HG03139 (cell line): ENCODE data around the gene DNAJA1.
"Not testable (repeated sequence)": the region's sequence is repeated elsewhere in the genome, so short reads cannot be mapped to it uniquely, and the experiment has no call there.

Experiments used
- ATAC-seq: cut with Tn5 transposase; IDR thresholded peaks from one replicate; pipeline ENCODE4 v1.9.1; 2021; ENCODE audit not compliant: unreplicated experiment

Gene DNAJA1

DNA sequence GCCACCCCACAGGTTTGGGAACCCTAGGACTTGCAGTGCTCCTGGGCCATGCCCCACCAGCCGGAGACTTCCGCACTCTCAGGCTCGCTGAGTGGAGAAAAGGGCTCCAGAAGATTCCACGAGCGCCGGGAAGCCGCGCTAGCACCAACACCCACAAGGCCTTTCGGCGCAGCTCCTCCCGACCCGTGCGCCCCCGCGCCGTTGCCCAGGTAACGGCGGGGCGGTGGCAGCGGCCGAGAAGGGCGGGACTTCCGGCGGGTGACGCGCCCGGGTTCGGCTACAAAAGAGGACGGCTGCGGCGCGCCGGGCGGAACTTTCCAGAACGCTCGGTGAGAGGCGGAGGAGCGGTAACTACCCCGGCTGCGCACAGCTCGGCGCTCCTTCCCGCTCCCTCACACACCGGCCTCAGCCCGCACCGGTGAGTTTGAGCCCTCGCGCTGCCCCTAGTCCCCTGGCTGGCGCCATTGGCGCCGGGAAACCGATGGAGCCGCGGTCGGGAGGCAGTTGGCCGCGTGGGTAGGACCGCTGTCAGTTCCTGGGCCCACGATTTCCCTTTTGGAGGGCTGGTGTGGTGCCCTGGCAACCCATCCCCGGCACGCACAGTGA is at the start of gene DNAJA1:
Gene DNAJA1, plus strand, starts transcription at position 308 of the 606 bp plus-strand sequence. CDS start 1,212 bp downstream, outside the sequence.
- ATAC-seq: peak; percentile 93

DNA sequence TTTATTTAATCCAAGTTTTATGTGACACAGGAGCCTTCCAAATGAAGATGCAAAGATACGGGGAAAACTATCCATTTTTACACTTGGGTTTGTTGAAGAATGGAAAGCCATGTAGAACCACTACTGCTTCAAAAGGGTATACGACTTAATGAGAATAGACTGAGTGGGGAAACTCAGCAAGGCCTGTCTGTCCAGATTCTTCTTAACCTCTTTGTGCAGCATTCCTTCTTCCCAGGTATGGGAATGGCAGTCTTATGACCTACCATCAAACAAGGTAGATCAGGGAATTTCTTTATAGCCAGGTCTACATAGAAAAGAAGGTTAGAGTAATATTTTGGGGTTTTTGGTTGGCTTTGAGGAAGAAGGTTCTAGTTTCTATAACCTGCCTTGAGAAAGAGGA is 47.0 kb upstream of the DNAJA1 start:
- ATAC-seq: no peak

DNA sequence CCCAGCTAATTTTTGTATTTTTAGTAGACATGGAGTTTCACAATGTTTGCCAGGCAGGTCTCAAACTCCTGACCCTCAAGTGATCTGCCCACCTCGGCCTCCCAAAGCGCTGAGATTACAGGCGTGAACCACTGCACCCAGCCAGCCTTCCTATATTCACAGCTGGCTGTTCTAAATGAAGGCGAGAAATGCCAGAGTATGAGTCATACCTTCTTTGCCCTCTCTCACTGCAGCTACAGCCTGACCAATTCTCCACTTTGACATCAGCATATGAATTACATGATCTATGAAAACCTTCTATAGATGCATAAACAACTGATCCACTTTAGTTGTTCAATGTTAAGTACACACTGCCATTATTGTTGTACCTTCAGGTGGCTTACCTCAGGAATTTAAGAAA is 38.1 kb upstream of the DNAJA1 start:
- ATAC-seq: no peak

DNA sequence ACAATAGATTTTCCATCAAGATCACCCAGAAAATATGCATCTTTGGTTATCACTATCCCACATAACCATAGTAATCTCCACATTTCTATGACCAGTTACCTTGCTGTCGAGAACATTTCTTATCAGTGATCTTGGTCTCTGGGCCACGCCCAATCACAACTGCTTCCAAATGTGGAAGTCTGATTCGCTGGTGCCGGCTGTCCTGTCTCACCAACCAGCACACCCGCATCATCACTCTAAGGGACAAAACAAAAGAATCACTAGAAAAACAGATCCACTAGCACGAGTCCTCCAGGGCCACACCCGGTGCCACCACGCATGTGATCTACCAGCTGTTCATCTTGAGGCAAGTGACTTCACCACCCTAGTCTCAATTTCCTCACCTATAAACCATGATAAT is 35.4 kb upstream of the DNAJA1 start:
- ATAC-seq: no peak

DNA sequence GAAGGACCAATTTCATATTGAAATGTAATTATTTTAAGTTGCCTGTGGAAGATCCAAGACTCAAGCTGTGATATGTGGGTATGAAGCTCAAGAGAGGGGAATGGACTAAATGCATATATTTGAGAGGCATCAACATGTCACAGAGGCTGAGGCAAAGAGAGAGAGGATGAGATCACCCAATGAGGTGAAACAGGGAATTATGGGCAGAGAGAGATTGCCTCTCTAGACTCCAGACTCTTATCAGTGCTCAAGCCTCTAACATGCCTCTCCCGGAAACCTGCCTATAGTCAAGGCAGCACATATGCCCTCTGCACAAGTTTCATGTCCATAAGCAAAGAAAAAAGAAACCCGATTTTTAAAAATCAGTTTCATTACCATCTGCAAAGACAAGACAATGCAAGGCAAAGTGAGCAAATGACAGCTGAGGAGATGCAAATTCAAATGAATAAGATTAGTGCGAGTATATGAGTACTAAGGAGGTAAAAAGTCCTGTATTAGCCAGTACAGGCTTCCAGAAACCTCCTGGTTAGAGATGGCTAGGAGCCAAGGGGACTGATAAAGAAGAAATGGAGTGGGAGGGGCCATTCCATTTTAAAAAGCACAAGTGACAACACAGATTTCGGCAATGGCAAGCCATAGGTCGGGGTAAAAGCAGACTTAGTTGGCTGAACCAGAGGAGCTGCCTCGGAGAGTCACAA is 33.0 kb upstream of the DNAJA1 start:
- no peak for ATAC-seq

DNA sequence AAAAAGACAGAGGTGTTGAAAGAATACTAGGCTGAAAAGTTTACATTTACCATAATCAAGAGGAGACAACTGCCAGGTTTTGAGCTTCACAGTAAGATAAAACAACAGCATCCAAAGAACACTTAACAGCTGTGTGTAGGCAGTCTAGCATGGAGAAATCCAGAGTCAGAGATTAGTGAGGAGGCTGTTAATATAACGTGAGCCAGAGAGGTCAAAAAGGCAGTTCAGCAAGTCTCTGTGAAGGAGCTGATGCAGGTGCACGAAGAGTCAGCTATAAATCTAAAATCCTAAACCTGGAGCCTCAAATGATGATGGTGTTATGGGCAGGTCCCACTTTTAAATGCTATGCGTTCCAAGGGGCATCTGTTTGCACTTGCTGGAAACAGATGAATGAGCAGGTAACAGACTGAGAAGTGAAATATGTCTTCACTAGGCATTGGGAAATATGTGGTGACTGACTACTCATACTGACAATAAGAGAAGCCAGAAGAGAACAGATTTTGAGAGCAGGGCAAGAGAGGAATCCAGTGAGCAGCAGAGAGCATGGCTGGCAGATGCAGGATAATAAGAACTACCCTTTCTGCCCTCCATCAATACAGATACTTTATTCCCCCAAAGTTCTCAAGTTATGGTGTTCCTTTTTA is 32.4 kb upstream of the DNAJA1 start:
- no peak for ATAC-seq

DNA sequence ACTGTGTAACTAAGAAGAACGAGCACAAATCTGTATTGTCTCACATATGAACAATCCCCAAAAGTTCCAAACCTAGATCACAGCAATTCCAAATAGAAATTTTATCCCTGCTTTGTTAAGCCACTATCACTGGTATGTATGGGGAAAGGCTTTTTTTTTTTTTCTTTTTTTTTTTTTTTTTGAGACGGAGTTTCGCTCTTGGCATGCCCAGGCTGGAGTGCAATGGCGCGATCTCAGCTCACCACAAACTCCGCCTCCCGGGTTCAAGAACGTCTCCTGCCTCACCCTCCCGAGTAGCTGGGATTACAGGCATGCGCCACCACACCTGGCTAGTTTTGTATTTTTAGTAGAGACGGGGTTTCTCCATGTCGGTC is 24.4 kb upstream of the DNAJA1 start:
- not testable (repeated sequence) for ATAC-seq

DNA sequence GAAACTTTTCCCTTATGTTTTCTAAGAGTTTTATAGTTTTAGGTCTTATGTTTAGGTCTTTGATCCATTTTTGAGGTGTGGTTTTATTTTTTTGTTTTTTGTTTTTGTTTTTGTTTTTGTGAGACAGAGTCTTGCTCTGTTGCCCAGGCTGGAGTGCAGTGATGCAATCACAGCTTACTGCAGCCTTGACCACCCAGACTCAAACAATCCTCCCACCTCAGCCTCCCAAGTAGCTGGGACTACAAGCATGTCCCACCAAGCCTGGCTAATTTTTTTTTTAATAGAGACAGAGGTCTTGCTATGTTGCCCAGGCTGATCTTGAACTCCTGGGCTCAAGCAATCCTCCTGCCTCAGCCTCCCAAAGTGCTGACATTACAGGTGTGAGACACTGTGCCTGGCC is 19.7 kb upstream of the DNAJA1 start:
- ATAC-seq: not testable (repeated sequence)

DNA sequence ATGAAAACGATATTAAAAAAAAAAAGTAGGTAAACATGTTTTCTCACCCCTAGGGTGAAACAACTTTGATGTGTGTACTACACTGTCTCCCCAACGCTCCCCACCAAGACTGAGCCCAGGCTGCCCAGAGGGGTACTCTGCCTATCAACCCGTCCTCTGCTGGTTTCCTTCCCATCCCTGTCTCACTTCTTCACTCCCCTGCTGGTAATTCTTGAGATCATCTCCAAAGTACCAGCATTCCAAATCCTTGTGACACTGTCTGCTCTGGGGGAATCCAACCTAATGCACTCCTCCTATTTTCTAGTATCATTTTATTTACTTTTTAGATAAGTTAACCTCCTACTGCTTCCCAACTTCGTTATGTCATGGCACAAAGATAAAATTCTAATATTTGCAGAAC is 17.3 kb upstream of the DNAJA1 start:
- ATAC-seq: no peak

DNA sequence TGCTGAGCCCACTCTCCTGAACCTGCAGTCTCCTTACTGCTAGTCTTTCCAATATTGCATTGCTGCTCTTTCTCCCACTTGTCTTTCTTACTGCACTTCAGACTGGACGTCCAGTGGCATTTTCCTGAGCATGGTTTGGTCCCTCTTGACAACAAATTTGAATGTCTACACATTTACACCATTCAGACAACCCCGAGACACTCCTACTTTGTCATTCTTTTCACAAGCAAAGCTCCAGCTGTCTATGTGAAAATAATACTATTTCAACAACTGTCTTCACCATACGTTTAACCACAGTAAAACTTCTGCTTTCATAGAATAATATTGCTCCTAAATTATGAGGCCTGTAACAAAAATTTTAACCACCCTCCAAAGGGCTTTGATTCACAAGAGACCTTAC is 13.2 kb upstream of the DNAJA1 start:
- no peak for ATAC-seq

DNA sequence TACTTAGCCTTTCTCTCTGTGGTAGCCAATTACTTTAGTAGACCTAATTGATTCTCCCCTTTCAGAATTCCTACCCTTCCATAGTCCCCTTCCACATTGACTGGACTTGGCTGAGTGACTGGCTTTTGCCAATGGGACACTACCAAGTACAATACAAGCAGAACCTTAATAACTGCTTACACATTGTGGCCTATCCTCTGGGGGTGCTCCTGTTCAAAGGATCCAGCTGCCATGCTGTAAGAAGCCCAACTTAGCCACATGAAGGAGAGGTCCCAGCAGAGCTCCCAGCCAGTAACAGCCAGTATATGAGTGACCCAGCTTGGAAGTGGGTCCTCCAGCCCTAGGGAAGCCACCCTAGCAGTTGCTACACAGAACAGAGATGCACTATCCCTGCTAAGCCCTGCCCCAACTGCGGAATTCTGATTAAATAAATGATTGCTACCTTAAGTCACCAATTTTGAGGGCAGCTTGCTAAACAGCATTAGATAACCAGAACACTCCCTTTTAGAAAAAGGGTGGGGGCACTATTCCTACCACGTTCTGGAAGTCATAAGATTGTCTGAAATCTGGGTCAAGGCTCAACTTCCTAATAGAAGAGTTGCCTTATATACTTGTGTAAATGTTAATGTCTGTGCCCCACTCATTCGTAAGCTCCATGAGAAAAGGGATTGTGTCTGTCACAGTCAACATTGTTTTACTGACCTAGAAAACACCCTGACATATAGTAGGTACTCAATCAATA is 12.6 kb upstream of the DNAJA1 start:
- no peak for ATAC-seq

DNA sequence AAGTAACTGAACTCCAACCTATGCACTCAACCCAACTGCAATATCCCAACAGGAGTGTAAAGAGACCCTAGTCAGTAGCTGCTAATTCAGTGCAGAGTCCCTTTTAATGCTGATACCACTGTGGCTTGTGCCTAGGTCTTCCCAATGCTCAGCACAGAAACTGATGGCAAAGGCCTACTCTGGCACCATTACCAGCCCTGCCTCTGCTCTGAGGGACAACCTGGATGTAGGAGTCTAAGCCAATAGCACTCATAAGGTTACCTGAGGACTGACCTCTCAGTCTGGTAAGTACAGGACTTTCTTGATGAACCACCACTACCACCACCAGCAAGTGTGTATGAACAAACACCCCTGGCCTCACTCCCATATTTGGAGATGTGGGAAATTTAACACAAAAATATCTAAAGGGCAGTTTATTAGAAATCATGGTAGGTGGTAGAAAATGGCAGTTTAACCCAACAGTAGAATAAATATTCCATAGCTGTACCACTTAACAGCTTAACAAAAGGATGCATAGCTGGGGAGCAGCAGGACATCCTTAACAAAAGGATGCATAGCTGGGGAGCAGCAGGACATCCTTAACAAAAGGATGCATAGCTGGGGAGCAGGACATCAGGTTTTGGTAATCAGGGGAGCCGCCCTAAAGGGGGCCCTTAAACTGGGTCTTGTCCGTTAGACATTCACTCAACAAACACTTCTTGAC is 11.0 kb upstream of the DNAJA1 start:
- no peak for ATAC-seq

DNA sequence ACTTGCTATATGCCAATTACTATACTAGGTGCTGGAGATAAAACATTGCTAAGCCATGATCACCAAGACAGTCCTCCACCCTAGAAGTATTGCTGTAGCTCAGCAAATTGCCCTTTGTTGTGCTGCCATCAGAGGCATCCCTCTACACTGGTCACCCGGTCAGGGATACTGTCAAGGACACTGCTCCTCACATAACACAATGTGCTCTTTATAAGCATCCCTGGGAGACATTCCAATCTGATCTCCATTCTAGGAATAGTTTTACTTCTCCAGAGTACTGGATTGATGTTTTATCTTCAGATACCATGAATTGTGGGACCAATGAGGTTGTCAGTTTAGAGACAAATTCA is 10.4 kb upstream of the DNAJA1 start:
- ATAC-seq: no peak

DNA sequence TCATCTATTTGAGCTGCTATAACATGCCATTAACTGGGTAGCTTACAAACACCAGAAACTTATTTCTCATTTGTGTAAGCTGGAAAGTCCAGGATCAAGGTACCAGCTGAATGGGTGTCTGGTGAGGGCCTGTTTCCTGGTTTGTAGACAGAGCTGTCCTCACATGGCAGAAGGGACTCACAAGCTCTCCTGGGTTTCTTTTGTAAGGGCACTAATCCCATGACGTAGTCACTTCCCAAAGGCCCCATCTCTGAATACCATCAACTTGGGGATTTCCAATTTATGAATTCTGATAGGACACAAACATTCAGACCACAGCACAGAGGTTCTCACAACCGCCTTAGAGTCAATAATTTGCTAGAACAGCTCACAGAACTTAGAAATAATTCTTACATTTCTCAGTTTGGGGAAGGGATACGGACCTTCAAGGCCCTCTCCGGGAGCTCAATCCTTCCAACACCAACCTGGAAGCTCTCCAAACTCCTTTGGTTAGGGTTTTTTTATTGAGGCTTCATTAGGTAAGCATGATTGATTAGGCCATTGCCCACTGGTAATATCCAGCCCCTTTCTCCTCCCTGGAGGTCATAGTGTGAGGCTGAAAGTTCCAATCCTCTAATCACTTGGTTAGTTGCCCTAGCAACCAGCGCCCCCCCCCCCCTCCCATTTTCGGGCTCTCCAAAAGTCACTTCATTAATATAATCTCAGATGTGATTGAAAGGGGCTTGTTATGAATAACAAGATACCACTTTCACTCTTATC is 7.6 kb upstream of the DNAJA1 start:
- no peak for ATAC-seq

DNA sequence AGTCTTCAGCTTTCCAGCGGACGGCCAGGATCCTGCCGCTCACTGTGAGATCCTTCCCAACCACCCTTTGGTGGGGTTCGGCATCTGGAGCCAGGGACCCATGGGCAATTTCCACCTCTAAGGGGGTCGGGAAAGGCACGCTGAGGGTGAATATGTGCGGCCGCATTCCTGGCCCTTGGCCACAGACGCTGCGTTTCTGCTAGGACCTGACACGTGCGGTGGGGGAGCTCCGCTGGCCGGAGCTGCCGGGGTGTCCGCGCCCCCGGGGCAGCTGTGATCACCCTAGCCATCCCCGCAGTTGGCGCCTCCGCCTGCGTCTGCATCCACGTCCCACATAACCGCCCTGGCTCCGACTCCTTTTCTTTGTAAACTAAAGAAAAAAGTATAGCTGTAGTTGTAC is 5.3 kb upstream of the DNAJA1 start:
- no peak for ATAC-seq

DNA sequence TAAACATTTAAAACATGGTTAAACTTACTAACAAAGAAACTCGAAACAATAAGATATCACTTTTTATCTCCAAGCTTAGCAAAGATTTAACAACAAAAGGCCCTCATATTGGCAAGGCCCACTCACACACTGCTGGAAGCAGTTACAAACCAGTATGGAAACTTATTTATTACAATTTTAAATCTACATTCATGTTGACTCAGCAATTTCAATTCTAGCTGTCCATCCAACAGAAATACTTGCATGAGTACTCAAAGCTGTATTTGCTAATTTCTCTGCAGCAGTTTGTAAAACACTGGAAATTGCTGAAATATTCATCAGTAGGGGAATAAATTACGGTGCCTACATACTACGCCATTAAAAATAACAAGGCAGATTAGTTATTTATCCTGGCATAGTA is 2.8 kb upstream of the DNAJA1 start:
- no peak for ATAC-seq

DNA sequence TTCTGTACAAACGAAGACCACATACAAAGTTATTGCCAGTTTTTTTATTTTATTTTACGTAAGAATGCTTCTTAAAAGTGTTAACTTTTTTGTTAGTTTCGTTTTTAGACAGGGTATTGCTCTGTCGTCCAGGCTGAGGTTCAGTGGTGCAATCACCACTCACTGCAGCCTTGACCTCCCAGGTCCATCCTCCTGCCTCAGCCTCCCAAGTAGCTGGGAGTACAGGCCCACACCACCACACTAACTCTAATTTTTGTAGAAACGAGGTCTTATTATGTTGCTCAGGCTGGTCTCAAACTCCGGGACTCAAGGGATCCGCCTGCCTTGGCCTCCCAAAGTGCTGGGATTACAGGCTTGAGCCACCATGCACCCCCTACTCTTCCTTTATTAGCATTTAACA is 2.3 kb upstream of the DNAJA1 start:
- ATAC-seq: no peak

DNA sequence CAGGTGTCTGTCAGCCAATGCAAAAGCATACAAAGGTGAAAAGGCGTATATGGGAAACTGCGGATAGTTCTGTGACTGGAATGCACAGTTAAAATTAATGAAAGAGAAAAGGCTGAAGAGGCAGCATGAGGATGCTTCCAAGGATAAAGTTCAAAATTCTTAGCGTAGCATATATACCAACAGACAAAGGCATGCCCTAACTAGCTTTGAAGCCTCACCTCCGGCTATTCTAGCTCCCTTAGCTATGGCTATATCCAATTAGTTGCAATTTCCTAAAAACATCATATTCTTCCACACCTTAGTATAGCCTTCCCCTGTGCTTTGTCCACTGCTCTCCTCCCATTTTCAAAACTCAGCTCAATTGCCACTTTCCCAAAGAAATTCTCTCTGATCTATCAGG is 1.4 kb upstream of the DNAJA1 start:
- no peak for ATAC-seq

DNA sequence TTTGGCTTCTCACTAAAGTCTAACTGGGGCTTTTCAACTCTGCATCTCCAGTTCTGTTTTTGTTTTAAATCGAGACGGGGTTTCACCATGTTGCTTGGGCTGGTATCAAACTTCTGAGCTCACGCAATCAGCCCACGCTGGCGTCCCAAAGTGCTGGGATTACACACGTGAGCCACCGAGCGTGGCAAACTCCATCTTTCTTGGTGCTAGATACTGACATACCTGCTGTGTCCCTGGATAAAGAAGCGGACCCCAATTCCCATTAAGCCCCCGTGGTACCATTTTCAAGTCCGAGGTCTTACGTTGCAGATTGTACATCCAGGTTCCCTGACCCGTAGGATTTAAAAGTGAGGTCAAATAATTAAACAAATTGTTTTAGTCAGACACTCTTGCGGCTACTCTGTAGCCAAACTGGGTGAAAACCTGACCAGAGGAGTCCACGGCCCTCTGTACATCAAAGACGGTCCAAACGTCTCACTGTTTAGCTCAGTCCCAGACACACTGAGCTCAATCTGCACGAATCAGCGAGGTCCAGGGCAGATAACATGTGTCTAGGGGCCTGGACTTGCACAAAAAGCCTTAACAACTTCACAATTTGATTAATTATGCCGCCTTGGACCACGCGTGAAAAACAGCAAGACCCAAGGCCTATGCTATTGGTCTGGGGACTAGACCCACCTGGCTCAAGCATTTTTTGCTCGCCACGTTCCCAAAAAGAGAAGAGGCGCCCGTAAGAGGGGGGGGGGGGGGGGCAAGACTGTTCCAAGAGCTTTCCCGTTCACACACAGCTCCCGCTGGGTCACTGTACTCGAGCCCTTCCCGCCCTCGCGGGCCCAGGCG is 727 bp upstream of the DNAJA1 start:
- ATAC-seq: no peak
